CD1c-positive myeloid dendritic cell (primary cell): ENCODE results near the gene ZNF573.
A peak's percentile ranks its signal among the peaks of the same experiment; 100 is the strongest.

Source experiments
- DNase-seq: peaks from one replicate; pipeline ENCODE4 v3.0.0-alpha.2; 2016; ENCODE audit errors: extremely low spot score

Gene ZNF573

GRCh38 chr19:37695144-37695899 lies 84.1 kb downstream of the ZNF573 start:
- no peak for DNase-seq

- DNase-seq = no peak
Observed at GRCh38 chr19:37692956-37693620, 86.3 kb downstream of the ZNF573 start.

GRCh38 chr19:37691881-37692504 lies 87.4 kb downstream of the ZNF573 start:
- peak; percentile 84 for DNase-seq
